IPS DF 19.7 (cell line): ENCODE data around the gene JHY.

ENCODE experiments used
- DNase-seq: peaks from one replicate; pipeline ENCODE4 v3.0.0-alpha.2; 2013; ENCODE audit warnings: low read depth, low spot score

Gene JHY

GRCh38 chr11:122871302-122871701, 11.3 kb upstream of the JHY start:
- DNase-seq: no peak

DNA sequence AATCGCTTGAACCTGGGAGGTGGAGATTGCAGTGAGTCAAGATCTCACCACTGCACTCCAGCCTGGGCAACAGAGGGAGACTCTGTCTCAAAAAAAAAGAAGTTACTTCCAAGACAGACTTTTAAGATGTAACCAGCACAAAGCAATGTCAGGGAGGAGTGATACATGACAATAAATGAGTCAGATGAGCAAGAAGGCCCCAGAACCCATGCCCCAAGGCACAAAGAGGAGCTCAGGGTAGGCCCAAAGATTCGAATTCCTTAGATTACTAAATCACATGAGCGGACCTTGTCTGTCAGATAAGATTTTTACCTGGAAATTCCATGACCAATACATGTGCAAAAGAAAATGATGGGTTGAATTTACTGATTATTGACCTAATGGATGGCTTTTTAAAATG, 10.5 kb upstream of the JHY start:
- DNase-seq: no peak

- no peak for DNase-seq
Measured at GRCh38 chr11:122874991-122875390, 7.6 kb upstream of the JHY start.

GRCh38 chr11:122877732-122878131, 4.8 kb upstream of the JHY start:
- no peak for DNase-seq

DNA sequence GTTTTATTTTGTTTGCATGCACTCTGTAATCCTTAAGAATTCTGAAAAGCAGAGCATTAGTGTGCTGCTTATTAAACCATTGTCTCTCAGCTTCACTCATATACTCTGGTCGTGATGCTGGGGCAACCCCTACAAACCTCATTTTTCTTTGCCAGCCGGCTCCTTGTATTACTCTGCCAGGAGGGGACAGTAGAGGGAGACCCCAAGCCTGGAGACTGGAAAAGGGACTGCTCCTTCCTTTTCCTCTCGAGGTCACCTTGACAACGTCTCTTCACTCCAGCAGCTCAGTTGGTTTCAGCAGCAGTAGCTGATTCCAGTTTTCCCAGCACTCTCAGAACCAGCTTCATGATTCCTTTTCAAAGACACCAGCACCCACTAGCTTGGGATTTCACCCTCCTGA, 2.8 kb upstream of the JHY start:
- DNase-seq: no peak

- DNase-seq: no peak
Measured at GRCh38 chr11:122882857-122883645, 492 bp downstream of the JHY start.

- DNase-seq: no peak
Measured at GRCh38 chr11:122883646-122883979, 1.1 kb downstream of the JHY start.

- DNase-seq: no peak
Measured at GRCh38 chr11:122888162-122888561, 5.6 kb downstream of the JHY start.

DNA sequence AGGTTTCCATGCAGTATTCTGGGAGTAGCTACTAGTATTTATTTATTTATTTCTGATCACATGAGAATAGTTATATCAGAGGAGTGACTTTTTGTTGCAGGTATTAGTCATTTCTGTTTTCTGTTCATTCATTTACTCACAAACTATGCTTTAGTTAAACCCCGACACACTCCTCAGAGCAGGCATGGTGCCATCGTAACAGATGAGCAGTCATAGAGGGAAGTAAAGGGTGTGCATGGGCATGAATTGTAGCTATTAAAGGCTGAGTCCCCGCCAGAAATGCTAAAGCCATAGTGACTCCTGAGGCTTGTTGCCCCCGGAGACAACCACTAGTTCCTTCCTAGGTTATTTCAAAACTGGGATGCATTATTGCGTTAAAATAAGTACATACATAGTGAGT, 10.6 kb downstream of the JHY start:
- no peak for DNase-seq

GRCh38 chr11:122895563-122895962, 13.0 kb downstream of the JHY start:
- no peak for DNase-seq

DNA sequence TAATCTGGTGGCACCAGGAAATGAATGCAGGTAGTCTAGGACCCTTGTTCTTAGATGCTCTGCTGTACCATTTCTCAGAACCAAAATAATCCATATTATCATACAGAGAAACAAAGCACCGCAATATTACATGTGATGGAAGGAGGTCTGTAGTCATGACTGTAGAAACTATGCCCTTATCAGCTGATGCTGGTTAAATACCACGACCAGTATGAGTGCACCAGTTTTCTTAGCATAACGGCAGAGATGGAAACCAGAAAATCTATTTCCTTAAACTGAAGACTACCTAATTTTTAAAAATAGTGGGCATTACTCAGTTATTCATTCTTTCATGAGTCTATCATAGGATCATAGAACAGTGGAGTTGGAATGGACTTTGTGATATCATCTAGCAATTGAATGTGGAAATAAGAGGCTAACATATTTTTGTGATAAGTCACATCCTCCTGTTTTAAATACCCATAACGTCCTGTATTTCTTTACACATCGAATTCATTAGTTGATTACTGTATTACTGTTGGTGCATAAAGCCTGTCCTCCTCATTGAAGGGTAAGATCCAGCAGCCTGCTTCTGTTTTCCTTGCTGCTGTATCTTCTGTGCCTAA, 15.1 kb downstream of the JHY start:
- no peak for DNase-seq

- DNase-seq: no peak
Measured at GRCh38 chr11:122898799-122899198, 16.2 kb downstream of the JHY start.

- no peak for DNase-seq
Measured at GRCh38 chr11:122900587-122901202, 18.1 kb downstream of the JHY start.

GRCh38 chr11:122902951-122903350, 20.4 kb downstream of the JHY start:
- no peak for DNase-seq

DNA sequence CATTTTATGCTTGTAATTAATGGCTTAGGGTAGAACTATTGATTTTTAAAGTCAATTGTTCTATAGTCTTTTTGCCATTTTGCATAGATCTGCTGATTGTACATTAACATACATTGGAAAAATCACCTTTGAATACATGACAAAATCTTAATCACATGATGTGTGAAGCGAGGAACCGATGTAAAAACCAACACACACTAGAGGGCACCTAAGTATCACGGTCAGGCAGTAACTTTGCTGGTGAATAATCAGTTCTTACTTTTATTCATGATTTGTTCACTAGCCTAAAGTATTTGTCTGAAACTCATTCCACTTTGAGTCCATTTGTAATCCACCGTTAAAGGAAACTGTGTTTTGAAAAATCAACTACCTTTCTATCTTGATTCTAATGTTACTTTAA, 28.2 kb downstream of the JHY start:
- no peak for DNase-seq

- DNase-seq: no peak
Measured at GRCh38 chr11:122917311-122917710, 34.8 kb downstream of the JHY start.

DNA sequence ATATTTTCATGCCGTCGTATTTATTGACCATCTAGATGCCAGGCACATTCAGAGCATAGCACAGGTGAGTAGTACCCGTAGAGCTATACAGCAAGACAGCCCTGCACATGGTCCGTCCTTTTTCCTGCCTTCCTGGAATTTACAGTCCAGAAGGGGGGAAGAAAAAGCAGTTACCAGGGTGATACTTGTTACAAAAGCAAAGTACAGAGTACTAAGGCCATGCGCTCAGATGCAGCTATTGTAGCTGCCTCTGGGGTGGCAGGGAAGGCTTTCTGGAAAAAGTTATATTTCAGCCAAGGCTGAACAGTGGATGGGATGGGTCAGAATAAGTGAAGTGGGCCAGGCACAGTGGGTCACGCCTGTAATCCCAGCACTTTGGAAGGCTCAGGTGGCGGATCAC, 36.2 kb downstream of the JHY start:
- no peak for DNase-seq

DNA sequence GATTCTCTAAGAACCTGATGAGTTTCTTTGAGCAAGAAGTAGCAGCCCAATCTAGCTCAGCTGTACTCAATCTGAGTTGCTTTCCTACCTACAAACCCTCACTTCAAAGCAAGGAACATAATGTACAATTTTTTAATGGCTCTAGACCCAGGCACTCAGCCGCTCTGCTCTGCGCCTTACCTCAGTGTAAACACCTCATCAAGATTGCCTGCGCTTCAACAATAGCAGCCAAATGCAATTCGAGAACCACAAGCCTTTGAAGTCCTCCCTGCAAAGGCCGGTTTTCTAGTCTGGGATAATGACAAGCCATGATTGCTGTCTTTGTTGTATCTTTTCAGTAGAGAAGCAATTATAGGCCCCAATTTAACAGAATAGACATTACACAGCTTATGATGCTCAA, 38.0 kb downstream of the JHY start:
- DNase-seq: peak; percentile 7

DNA sequence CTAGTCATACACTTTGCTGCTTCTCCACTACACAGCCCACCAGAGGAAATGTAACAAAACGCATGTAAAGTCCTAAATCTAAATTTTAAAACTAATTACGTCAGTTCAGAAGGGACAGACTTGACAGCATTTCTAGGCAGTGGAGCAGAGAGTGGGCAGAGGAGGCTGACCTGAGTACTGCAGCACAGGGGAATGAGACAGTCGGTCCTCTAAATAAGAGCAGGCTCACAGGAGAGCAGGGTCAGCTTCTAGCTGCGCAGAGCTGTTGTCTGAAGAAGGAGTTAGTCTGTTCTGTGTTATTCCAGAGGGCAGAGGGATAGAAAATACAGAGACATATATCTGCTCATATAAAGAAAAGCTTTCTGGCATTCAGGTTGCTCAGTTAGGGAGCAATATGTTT, 40.3 kb downstream of the JHY start:
- no peak for DNase-seq

DNA sequence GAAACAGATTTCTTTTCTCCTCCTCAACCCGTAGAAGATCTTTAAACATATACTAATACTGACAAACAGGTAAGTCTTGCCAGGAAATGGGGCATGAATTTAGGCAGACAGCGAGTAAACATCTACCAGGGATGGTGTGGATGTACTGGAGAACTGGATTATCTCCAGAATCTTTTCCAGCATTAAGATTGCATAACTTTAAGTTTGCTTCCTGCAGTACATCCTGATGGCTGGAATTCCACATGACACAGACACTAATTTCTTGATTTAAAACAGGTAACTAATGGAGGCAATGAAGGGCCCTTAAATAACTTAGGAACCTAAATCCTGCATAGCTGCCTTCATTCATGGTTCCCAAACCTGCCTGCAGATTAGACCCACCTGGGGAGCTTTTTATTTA, 40.7 kb downstream of the JHY start:
- DNase-seq: no peak

DNA sequence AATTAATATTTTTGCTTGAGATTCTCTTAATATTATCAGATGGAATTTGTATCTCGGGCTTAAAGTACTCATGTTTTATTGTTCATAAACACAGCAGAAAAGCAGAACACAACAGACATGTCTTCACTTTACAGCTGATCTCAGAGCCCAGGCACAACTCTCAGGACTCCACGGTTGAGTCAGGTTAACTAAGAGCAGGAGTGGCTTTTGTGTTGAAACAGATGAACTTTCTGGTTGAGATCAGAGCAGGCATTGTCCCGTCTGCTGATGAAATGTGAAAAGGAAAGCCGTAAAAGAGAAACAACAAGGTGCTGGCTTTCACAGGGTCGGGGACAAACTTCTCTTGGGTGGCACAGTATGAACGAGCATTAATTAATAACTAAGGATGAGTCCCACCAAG, 49.0 kb downstream of the JHY start:
- DNase-seq: no peak

- no peak for DNase-seq
Measured at GRCh38 chr11:122933416-122933815, 50.9 kb downstream of the JHY start.

DNA sequence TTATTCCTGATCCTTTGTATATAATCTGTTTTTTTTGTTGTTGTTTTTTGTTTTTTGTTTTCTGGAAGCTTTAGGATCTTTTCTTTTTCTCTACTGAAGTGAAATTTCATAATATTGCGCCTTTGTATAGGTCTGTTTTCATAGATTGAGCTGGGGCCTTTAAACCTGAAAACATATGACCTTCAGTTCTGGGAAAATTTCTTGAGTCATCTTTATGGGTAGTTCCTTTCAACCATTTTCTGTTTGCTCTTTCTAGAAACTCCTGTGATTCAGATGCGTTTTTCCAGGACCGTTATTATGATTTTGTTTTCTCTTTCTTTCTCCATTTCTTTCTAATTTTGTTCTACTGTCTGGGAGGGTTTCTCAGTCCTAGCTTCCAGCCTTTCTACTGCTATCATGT, 55.4 kb downstream of the JHY start:
- no peak for DNase-seq
